Tracheal epithelial cell (primary cell): Measurements from ENCODE around the gene ANKLE2. TPM values are rescaled to one million over a fixed set of nuclear protein-coding genes. Genes with fewer than 3 reads are reported as not detected.

Source experiments
- total RNA-seq: library from RNA; depleted of rRNA; stranded (reverse); fragments of >200 nt; gene quantifications from 2 replicates; pipeline ENCODE4 v1.2.1, GENCODE V29; 2014

The ANKLE2 gene
- total RNA-seq = 55.6 and 113 TPM in 2 replicates

DNA sequence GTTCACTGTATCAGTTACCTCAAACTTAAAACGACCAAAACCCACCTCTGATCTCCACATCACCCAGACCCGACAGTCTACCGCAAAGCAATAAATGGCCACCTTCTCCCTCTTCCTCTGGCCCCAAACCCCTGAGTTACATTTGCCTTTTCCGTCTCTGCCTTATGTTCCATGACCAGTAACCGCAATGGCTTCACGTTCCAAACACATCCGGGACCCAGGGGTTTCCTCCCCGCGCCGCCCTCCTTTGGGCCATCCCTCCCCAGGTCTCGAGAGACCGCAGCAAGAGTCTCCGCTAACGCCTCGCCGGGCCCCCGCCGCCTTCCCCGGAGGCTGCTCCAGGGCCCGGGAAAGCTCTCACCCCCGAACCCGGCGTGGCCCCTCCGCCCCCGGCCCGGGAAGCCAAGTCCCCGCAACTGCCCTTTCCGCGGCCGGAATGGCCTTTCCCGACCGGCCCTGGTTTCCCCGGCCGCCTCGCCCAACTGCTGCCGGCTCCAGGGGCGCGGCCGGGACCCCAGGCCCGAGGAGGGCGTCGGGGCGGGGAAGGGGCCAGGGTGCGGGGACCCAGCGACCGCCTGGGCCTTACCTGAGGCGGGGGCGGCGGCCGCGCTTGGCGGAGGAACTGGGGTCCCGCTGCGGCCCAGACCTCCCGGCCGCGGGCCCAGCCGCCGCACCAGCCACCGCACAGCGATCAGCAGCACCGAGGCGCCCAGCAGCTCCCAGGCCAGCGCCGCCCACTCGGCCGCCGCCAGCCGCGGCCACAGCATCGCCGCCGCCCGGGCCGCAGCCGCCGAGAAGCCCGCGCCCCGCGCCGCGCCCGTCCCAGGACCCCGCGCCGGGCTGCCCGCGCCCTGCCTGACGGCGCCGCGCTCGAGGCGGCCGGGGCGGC is at the start of gene ANKLE2:
TSS of gene ANKLE2 (minus strand) at position 801 of the 889 bp plus-strand sequence. CDS start at position 767, 34 bp downstream.

DNA sequence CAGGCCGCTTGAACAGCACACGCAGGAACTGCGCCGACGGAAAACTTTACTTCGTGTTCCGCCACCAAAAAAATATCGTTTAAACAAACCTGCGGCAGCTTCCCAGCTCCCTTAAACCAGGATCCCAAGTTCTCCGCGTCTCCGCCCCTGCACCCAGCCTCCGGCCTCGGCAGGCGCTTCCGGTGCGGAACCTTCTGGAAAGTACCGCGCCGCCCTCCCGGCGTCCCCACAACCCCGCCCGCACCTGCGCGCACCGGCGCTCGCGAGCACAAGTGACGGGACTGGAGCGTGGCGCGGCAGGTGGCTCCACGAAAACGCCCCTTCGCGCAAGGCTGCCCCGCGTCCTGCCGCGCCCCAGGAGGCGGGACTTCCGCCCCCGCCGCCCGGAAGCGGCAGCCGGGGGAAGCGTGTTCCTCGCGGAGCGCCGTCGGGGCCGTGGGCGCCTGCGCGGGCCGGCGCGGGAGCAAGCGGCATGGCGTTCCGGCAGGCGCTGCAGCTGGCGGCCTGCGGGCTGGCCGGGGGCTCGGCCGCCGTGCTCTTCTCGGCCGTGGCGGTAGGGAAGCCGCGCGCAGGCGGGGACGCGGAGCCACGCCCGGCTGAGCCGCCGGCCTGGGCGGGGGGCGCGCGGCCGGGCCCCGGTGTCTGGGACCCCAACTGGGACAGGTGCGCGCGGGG is 51.1 kb downstream of the ANKLE2 start, which contains the start of gene PGAM5:
TSS of gene PGAM5 (plus strand) at position 438 of the 675 bp plus-strand sequence. CDS start at position 473, 35 bp downstream.

DNA sequence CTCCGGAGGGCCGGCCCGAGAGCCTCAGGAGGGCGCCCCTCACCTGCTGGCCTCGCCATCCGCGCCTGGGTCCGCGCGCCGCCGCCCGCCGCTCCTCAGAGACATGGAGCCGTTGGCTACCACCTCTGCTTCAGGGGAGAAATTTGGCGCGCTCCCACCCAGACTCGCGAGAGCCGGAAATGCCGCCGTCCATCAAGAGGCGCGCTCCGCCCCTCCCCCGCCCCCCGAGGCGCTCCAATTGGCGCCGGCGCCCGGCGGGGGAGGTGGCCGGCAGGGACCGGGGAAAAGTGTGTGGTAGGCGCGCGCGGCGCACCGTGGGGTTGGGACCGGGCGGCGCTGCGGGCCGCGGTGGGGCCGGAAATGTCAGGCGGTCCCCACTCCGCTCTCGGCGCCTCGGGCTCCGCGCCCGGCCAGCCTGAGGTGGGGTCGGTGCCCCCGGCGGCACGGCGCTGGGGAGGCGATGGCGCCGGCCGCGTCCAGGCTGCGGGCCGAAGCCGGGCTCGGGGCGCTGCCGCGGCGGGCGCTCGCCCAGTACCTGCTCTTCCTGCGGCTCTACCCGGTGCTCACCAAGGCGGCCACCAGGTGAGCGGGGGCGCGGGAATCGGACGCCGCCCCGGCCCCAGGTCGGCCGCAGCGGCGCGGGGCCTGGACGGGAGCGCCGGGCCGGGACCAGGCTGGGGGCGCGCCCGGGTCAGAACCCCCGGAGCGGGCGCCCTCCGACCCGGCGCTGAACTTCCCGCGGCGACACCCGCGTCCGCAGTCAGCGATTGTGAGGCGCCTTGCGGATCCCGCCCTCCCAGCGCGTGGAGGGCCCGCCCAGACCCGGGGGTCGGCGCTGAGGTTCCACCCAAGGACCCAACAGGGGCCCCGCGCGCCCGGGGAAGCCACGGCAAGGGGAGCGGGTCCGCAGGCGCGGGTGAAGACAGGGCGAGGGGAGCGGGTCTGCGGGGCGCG is 74.1 kb downstream of the ANKLE2 start, which contains the start of the genes POLE and PXMP2:
TSS of gene POLE (minus strand) at position 132 of the 954 bp plus-strand sequence. CDS start at position 105, 27 bp downstream.
TSS of gene PXMP2 (plus strand) at position 377 of the 954 bp plus-strand sequence. CDS start at position 461, 84 bp downstream.

Other genes starting within 250 kb of the ANKLE2 start
- gene LRCOL1, start 151.2 kb downstream of the ANKLE2 start, total RNA-seq = 0.24 TPM in 1 of 2 replicates, not detected in the other
- not detected in 2 replicates for gene P2RX2, start 143.1 kb downstream of the ANKLE2 start, total RNA-seq
- 6.5 and 19.2 TPM in 2 replicates for gene POLE, start 74.5 kb downstream of the ANKLE2 start, total RNA-seq
- 6.0 and 9.9 TPM in 2 replicates for gene PXMP2, start 74.2 kb downstream of the ANKLE2 start, total RNA-seq
- 96.1 and 120 TPM in 2 replicates for gene PGAM5, start 51.0 kb downstream of the ANKLE2 start, total RNA-seq
- 72.5 and 83.6 TPM in 2 replicates for gene GOLGA3, start 67.0 kb upstream of the ANKLE2 start, total RNA-seq
- 30.5 and 47.2 TPM in 2 replicates for gene CHFR, start 125.8 kb upstream of the ANKLE2 start, total RNA-seq
- gene ZNF605, start 194.5 kb upstream of the ANKLE2 start, total RNA-seq = 4.1 and 4.9 TPM in 2 replicates
- 8.3 and 17.8 TPM in 2 replicates for gene ZNF26, start 224.5 kb upstream of the ANKLE2 start, total RNA-seq